Vagina (tissue), 2 donors: ENCODE measurements around the gene ADGRV1. TPM values are rescaled to one million over a fixed set of nuclear protein-coding genes. Genes with fewer than 3 reads are reported as not detected.
"Not testable (repeated sequence)": the region's sequence is repeated elsewhere in the genome, so short reads cannot be mapped to it uniquely, and the experiment has no call there.

Experiments used
- DNase-seq, 2 donors: peaks; one replicate each; pipeline ENCODE4 v3.0.0-alpha.2; 2017; ENCODE audit errors: extremely low spot score in 2 of 2
- H3K27ac ChIP-seq: fragments of 200-600 bp; sonication (generic); one replicate; pipeline ENCODE4 v1.5.1; 2019
- H3K27me3 ChIP-seq: fragments of 200-600 bp; sonication (generic); one replicate; pipeline ENCODE4 v1.5.1; 2019
- H3K36me3 ChIP-seq, 2 donors: fragments of 200-600 bp; sonication (generic); one replicate each; pipeline ENCODE4 v1.5.1; 2017 to 2019
- H3K4me1 ChIP-seq: fragments of 200-600 bp; sonication (generic); one replicate; pipeline ENCODE4 v1.5.1; 2019
- H3K4me3 ChIP-seq, 2 donors: fragments of 200-600 bp; sonication (generic); 1 replicate in 1 of 2; 2 replicates in 1 of 2; pipeline ENCODE4 v1.5.1; 2016 to 2019
- H3K9me3 ChIP-seq: fragments of 200-600 bp; sonication (generic); one replicate; pipeline ENCODE4 v1.5.1; 2019
- CTCF ChIP-seq, 3 experiments: fragments of 450-650 bp in 2 of 3; fragments of 200-600 bp in 1 of 3; sonication (generic) in 1 of 3; IDR thresholded peaks; one replicate each; pipeline ENCODE4 v1.5.1; 2017 to 2019; ENCODE audit warnings: antibody characterized with exemption in 3 of 3, mild to moderate bottlenecking in 2 of 3, moderate library complexity in 2 of 3
- POLR2A ChIP-seq, 2 donors: fragments of 450-650 bp; IDR thresholded peaks; one replicate each; pipeline ENCODE4 v1.6.1; 2017; ENCODE audit warnings: antibody characterized with exemption in 2 of 2, mild to moderate bottlenecking in 2 of 2, moderate library complexity in 2 of 2
- POLR2AphosphoS5 ChIP-seq, 2 donors: sonication (generic); formaldehyde crosslinking; IDR thresholded peaks; one replicate each; pipeline ENCODE4 v1.9.0; 2017; ENCODE audit warnings: antibody characterized with exemption in 2 of 2, mild to moderate bottlenecking in 2 of 2, low read depth in 1 of 2; ENCODE audit not compliant: insufficient read depth in 1 of 2
- intact Hi-C: fragments of 100-400 bp; cut with DNase I; formaldehyde crosslinking; loops from one replicate; pipeline ENCODE4 v1.15.1; 2023
- total RNA-seq: library from RNA; depleted of rRNA; stranded (reverse); fragments of >200 nt; gene quantifications from one replicate; pipeline ENCODE4 v1.2.3, GENCODE V29; 2016

The ADGRV1 gene
- total RNA-seq, 1 donor from 2014 or later: 10.6 TPM

- H3K4me3 ChIP-seq: no peak overlapping the region
- intact Hi-C loops: no loop called here
- no peaks in the 10 kb centered on the region for H3K9me3 ChIP-seq
- H3K27ac ChIP-seq: no peak overlapping the region
- H3K4me1 ChIP-seq: no peaks in the 10 kb centered on the region
- H3K36me3 ChIP-seq: no peaks in the 10 kb centered on the region
- DNase-seq: no peak
- H3K27me3 ChIP-seq: no peaks in the 10 kb centered on the region
- TF ChIP-seq POLR2A (IDR thresholded peaks at IDR 0.05) (no peak), POLR2AphosphoS5 (IDR thresholded peaks at IDR 0.05; ENCODE audit: insufficient read depth in 1 of 2, low read depth in 1 of 2) (no peak), CTCF (IDR thresholded peaks at IDR 0.05) (no peak)
These were observed 27.9 kb downstream of the ADGRV1 start for GRCh38 chr5:90586469-90586868.

GRCh38 chr5:90590170-90590569 lies 31.6 kb downstream of the ADGRV1 start:
- no peaks in the 10 kb centered on the region for H3K9me3 ChIP-seq
- intact Hi-C loops: no loop called here
- H3K4me3 ChIP-seq: no peak overlapping the region
- no peak overlapping the region for H3K27ac ChIP-seq
- no peak for DNase-seq
- H3K27me3 ChIP-seq: no peaks in the 10 kb centered on the region
- TF ChIP-seq POLR2A (IDR thresholded peaks at IDR 0.05): no peak
- TF ChIP-seq CTCF (IDR thresholded peaks at IDR 0.05): no peak
- no peak for TF ChIP-seq POLR2AphosphoS5 (IDR thresholded peaks at IDR 0.05; ENCODE audit: insufficient read depth in 1 of 2, low read depth in 1 of 2)
- no peaks in the 10 kb centered on the region for H3K4me1 ChIP-seq
- H3K36me3 ChIP-seq: no peaks in the 10 kb centered on the region

- H3K4me3 ChIP-seq, intact Hi-C loops, H3K27me3 ChIP-seq, H3K4me1 ChIP-seq, DNase-seq, H3K27ac ChIP-seq, H3K36me3 ChIP-seq, H3K9me3 ChIP-seq: not testable (repeated sequence)
These were observed 34.5 kb downstream of the ADGRV1 start for GRCh38 chr5:90593083-90593482.

GRCh38 chr5:90595766-90596165 lies 37.2 kb downstream of the ADGRV1 start:
- DNase-seq, intact Hi-C loops, H3K4me1 ChIP-seq, H3K4me3 ChIP-seq, H3K27me3 ChIP-seq, H3K36me3 ChIP-seq, H3K27ac ChIP-seq, H3K9me3 ChIP-seq: not testable (repeated sequence)

- DNase-seq: no peak
- no peaks in the 10 kb centered on the region for H3K27me3 ChIP-seq
- TF ChIP-seq POLR2A (IDR thresholded peaks at IDR 0.05) (no peak), POLR2AphosphoS5 (IDR thresholded peaks at IDR 0.05; ENCODE audit: insufficient read depth in 1 of 2, low read depth in 1 of 2) (no peak), CTCF (IDR thresholded peaks at IDR 0.05) (no peak)
- H3K4me3 ChIP-seq: no peak overlapping the region
- no peaks in the 10 kb centered on the region for H3K9me3 ChIP-seq
- intact Hi-C loops: no loop called here
- no peaks in the 10 kb centered on the region for H3K36me3 ChIP-seq
- H3K4me1 ChIP-seq: no peaks in the 10 kb centered on the region
- no peak overlapping the region for H3K27ac ChIP-seq
These were observed 39.7 kb downstream of the ADGRV1 start for GRCh38 chr5:90598293-90598692.

- DNase-seq, H3K27me3 ChIP-seq, H3K4me1 ChIP-seq, intact Hi-C loops, H3K36me3 ChIP-seq, H3K4me3 ChIP-seq, H3K27ac ChIP-seq, H3K9me3 ChIP-seq: not testable (repeated sequence)
These were observed 41.7 kb downstream of the ADGRV1 start for GRCh38 chr5:90600307-90600706.

- DNase-seq: no peak
- no peaks in the 10 kb centered on the region for H3K27me3 ChIP-seq
- no peaks in the 10 kb centered on the region for H3K36me3 ChIP-seq
- no peak overlapping the region for H3K4me3 ChIP-seq
- H3K9me3 ChIP-seq: no peaks in the 10 kb centered on the region
- no peaks in the 10 kb centered on the region for H3K4me1 ChIP-seq
- intact Hi-C loops: no loop called here
- H3K27ac ChIP-seq: no peak overlapping the region
- TF ChIP-seq CTCF (IDR thresholded peaks at IDR 0.05) (no peak), POLR2A (IDR thresholded peaks at IDR 0.05) (no peak), POLR2AphosphoS5 (IDR thresholded peaks at IDR 0.05; ENCODE audit: insufficient read depth in 1 of 2, low read depth in 1 of 2) (no peak)
These were observed 42.9 kb downstream of the ADGRV1 start for GRCh38 chr5:90601468-90601867.
